Limb (tissue), 2 donors: ENCODE results near the gene WLS.

Experiments
- DNase-seq, 2 donors: peaks; one replicate each; pipeline ENCODE4 v3.0.0-alpha.2; 2016; ENCODE audit errors: extremely low spot score in 2 of 2

Gene WLS

DNA sequence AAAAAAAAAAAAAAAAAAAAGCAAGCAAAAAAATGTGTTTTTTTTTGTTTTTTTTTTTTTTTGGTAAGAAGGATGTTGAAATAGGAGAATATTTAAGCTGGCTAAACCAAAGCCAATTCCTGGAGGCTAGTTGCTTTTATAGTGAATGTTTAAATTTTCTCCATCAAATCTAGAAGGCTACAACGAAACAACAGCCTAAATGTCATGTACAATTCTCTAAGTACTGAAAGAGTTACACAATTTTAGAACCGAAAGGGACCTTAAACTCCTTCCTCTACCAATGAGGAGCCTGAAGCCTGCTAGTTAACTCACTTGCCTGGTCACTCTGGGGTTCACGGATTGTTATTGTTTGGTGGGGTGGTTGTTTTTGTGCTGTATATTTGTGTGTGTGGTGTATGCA, 3.5 kb downstream of the WLS start:
- DNase-seq, result no peak

DNA sequence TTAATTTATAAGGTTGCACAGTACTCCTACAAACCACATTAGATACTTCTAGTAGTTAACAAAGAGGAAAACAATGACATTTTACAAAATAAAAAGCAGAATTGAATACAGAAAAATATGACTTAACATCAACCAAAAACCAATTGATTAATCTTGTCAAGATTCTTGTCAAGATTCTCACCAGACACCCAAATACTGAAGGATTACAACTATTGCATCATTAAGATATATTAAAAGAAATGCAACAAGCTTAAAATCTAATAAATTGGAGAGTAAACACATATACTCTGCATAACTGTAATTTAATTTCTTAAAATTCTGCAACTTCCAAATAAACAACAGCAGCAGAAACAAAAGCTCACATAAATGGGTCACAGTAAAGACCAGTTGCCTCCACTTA, 4.7 kb downstream of the WLS start:
- no peak for DNase-seq

DNA sequence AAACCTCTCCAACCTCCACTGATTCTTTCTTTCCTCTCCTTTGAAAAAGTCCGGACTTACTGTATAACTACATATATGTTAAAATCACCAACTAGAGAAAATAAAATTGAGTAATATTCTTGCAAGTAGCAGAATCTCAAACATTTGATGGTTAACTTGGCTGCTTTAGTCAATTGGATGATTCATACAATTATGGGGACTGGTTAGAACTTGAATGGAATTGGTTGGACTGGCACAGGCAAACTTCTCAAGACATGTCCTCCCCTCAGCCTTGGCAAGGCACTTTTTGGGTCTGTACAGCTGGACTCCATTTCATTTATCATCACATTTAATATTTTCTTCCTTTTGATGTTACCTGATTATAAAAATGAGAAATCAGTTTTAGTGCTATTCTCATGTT, 6.5 kb downstream of the WLS start:
- no peak for DNase-seq

DNA sequence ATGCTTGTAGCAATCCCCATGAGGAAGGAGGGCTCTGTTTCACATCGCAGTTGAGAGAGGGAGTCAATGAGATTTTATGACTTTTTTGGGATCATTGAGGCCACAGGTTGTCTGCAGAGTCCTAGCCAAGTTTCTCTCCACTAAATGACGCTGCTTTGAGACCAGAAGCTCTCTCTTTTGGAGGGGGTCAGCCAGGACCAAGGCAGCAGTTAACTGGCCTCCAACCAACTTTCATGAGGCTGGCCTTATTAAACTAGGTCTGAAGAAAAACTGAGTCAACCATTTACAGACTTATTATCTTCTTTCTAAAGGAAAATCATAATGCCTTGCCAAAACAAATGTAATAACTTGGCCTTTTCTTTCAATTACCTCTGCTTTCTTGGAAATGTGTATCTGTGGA, 8.6 kb downstream of the WLS start:
- DNase-seq, result peak in 1 of 2 donors; percentile 72

DNA sequence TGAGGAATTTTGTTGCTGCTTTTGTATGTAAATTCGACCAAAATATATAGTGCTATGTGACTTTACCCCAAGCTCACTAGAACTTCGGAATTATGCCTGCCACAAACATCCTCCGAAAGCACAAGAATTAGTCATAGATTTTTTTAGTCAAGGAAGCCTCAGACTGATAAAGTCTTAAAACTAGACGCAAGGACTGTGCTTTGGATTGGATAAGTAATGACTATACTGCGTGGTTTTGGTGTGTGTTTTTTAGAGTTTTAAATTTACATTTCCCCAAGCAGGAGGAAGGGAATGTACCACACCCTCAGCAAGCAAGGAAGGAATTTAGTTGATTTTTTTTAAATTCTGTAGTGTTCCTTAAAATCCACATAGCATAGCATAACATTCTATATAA, 10.3 kb downstream of the WLS start:
- DNase-seq, result no peak

DNA sequence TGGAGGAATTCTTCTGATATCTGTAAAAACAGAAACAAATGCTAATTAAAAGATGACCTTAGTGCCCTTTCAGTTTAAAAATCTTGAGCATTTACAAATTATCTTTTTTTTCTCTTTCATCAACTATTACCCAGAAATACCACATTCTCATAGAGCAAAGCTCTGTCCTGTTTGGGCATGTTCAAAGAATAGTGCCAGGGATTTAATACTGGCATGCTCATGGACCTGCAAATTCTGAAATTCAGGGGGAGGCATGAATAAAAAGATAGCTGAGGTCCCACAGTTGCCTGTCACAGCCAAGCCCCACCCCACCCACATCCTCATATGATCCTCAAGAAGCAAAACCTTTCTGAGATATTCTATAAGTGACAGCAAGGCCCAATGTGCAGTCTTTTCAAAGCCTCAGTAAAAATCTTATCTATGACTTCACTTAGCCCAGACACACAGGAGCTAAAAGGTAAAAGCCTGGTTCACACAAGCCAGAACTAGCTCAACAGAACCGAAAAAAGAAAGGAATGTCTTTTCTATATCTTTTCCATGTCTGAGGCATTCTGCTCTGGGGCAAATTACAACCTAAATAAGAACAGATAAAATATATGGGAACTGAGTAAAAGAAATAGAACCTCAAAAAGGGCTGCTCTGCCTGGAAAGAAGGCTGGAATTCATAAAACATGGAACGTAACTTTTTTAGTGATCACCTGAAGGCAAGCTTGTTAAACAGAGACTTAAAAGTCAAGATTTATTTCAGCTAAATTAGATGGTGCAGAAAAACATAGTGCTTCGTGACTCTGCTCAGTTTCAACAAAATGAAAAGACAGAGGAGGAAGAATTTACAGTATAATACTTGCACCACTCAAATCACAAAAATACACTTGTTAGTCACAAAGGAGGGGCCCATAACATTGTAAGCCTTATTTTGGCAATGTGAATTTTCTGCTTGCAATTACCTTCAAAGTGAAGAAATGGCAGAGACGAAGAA, 11.0 kb downstream of the WLS start:
- no peak for DNase-seq

DNA sequence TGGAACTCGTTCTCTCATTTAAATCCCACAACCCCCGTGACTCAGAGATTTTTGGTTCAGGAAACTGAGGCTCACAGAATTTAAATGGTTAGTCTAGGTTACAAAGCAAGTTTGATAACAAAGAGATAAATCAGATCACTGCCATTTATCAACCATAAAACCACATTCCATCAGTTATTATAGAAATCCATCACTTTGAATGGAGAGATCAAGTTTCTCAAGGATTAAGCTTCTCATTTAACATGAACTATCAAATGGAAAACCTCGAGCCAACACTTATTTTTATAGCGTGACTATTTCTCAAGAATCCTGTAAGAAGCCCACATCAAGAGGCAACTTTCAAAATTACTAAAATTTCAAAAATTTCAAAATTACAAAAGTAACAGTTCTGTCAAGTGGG, 11.9 kb downstream of the WLS start:
- no peak for DNase-seq

DNA sequence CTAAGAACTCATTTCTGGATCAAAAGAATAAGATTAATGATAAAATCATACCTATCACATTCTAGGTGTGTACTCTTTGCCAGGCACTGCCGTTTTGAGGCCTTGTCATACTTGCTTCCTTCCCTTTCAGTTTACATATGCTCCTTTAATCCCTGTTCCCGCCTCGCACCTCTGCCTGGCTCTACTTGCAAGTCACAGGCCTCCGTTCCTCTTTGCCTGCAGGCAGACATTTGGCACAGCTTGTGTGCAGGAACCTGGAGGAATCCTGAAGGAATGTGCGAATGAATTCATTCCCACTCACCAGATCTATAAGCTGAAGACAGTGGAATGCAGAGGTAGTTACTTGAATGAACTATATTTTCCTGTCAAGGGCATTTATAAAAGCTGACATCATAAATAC, 13.8 kb downstream of the WLS start:
- DNase-seq, result no peak

DNA sequence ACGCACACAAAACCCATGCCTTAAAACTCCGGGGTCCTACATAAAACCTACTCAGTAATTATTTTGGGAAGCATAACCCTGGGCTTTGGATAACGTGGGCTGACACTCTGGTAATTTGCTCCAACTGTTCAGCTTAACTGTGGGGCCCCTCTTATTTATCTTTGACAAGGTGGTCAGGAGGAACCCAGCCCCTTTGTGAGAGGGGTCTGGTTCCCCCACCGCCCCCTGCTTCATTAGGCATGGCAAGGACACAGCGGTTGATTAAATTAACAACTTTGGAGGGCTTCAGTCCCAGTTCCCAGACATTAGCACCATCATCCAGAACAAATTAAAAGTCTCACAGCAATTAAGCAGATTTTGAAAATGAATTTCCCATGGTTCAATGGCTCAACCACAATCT, 14.7 kb downstream of the WLS start:
- DNase-seq, result no peak

DNA sequence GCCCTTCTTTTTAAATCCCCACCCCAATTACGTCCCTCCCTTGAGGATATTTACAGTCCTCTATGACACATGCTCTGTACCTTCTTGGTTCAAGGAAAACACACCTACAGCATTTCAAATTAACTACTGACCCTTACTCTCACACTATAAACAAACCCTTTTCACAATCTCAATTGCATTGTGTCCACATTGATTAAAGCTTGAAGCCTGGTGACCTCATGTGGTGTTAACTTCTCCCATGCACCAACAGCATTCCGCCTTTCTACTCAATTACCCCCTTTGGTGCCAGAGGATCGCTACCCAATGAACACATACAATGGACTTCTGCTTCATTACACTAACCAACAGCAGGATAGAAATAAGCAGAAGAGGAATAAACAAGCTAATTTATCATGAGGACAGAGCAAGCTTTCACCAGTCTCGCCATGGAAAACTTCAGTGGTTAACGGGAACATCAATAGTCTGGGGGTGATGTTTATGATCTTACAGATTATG, 15.2 kb downstream of the WLS start:
- DNase-seq, result no peak

DNA sequence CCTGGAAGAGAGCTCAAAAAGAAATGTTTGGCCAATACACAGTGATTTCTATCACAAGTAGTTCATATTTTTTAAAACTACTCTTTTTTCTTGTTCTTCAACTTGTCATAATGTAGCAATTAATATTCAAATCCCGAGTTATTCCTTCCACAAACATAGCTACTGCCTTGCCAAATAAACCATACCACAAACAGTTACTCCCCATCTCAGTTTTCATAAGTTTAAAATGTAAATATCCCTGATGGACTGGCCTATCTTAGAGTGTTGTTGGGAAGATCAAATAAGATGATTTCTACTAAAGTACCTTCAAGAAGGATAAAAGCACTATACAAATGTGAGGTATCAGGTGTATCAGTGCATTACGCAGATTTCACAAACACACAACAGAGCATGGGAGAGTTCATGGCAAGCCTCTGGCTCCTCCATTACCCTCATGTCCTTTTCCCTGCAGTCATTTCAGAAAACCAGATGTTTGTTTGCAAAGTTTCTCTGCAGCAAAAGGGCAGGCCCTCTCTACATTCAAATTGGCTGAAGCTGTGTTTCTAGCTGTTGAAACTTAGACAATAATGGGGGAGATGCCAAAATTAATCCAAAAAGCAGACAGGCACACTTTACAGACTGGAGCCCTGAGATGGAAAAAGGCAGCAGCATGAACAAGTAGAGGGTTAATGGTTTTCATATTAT, 16.1 kb downstream of the WLS start:
- DNase-seq, result no peak

DNA sequence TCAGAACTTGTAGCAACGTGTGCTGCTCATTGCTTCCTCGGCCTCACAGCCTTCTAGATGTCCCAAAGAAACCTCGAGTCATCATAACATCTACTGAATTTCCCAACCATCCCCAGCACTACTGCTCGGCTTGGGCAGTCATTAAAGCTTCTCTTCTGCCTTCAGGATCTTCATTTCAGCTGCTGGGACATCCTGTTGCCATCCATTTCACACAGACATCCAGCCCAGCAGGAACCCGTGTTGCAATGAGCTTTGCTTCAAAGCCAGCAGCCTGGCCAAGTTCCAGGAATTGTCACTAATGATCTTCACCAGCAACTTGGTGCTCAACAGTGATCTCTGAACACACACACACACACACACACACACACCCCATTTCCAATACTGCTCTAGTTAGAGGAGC, 18.5 kb downstream of the WLS start:
- DNase-seq, result peak in 1 of 2 donors; percentile 54

DNA sequence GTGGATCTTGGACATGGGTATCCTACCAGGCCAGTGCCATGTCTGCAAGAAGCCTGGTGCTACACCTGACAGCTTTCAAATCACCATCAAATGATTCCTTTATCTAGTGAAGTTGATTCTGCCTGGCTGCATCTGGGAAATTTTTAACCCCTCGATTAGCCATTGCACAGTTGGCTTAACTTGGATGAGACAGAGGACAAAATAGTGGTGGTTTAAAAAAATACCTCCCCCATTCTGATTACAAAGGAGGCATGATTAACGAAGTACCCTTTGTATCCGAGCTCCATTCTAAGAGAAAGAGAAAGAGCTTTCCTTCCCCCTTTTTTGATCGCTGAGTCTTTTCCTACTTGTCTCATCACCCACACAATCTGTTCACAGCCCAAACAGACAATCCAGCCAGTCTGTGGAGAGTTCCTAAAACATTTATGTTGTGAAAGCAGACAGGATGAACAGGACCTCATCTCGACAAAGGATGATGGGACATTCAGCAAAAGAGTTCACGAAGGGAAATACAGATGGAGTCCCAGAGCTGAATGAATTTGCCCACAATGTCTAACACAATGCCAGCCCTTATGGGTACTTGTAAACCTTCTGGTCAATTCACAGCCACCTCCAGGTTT, 20.5 kb downstream of the WLS start:
- DNase-seq, result no peak

DNA sequence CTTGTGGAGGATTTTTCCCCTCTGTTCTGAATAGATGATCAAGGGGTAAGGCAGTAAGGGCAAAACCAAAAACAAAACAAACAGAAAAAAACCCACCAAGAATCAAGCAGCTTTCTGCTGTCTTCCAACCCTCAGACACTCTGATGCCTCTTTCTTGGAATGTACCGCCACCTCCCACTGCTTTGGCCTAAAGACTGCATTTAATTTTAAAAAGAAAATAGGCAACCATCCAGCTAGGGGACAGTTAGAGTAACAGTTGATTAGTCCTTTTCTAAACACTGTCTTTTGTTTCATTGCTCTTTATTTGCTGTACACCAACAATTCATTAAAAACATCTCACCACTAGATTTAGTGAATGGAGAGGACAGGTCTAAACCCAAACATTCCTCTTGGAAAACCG, 21.5 kb downstream of the WLS start:
- no peak for DNase-seq

DNA sequence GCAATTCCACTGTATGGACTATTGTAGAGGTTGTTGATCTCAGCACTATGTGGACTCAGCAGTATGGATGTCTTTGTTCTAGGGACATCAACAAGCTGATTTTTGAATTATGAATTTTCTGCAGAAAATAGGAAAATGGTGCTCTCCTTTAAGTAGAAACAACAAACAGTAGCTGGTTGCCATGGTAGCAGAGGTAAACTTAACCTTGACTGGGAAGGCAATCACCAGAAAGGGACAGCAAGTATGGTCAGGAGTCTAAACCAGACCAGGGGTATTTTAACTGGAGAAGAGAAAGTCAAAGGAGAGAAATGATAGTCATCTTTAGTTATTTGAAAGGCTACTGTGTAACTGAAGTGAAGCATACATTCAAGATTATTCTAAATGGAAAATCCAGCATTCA, 22.3 kb downstream of the WLS start:
- no peak for DNase-seq

DNA sequence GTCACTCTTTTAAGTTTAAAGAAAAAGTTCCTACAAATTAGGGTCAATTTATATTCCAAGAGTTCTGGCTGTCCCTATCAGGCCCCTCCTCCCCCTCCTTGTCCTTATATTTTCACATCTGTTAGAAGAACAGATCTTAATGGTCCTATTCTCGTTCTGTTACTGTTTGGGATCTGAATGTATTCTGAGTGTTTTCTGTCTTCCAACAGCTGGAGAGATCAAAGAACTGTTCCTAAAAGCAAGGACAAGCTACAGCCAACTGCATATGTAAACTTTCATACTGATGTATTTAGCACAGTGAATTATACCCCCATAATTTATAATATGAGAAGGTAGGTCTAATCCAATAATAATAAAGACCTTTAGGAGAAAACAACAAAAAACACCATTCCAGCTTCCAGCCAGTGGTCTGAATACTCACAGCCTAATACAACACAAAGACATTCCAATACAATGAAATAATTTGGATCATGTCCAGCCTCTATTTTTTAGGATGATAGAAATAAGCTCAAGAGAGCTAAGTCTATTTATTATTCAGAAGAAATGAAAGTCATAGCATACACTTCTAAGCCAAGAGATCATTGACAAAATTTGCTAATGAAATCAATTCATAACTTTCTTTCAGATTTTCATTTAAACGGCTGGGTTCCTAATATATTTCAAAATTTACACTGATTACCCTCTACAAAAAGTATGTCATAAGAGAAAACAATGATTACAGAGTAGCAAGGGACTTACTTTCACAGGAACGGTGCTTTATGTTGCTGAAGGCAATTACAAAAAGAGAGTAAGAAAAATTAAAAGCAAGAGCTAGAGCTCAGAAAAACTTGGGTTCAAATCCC, 25.3 kb downstream of the WLS start:
- peak in 1 of 2 donors; percentile 66 for DNase-seq

DNA sequence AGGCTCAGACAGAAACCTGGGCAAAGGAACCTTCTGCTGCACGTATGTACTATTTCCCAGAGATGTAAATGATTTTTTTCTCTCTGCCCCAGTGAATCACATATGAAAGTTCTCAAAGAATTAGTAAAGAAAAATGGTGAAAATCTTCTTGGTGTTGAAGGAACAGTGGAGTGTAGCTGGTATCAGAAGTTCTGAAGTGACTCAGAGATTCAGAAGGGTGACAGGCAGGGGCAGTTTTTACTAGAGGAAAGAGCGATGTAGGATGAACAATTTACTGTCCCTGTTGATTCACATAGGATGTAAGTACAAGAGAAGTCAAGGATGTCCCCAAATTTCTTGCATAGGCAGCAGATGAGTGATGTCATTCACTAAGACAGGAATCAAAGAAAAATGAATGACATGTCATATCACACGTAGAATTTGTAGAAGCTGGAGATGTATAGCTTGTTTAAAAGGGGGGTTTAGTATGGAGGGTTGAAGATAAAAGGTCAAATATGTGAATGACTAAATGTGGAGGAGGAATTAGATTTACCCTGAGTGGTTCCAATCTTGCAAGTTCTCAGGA, 26.4 kb downstream of the WLS start:
- no peak for DNase-seq

DNA sequence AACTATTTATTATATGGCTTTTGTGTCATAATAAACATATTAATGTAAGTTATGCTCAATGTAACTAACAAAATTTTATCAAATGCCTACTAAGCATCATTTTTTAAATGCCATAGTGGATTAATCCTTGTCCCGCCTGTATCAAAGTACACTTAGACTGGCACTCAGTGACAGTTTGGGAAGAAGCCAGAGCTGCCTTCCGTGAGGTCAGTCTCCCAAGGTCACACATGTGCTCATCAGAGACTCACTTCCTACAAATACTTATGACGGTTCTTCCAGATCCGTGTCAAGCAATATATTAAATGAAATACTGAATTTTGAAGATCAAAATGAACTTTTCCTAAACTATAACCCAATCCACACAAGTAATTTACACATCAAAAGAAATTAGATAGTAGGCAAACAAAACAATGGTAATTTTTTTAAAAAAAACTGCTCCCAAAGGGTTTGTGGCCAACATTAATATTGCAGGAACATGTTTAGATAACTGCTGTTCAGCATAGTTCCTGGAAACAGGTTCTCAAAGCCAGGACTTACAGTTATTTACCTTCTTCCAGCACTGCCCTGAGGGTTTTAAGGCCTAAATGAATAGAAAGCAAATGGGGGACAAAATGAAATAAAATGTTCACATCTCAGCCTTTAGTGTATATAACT, 27.2 kb downstream of the WLS start:
- no peak for DNase-seq

DNA sequence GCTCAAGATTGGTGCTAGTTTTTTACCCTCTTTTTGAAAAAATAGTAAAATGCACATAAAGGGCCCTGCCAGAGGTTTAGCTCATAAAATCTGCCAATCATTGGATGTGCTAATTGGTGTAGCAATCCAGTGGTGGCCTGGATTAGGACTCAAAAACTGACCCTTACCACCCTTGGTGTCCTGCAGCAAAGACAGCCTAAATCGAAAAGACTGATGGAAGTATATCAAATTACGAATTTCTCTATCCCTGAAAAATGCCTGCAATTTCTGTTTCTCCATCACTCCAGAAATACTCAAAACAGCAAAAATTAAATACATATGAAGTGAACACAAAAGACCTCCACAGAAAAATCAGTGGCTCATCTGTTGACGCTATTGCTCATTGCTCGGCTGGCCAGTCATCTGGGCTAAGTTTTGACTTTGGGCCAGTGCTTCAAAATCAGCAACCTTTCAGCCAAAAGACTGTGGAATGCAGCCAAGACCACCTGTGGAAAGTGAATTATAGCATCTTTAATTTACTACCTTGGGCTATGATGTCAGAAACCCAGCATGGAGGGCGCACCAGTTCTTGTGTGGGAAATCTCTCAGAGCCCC, 30.0 kb downstream of the WLS start:
- DNase-seq, result peak in 1 of 2 donors; percentile 41
